Astrocyte (in vitro differentiated cells and primary cell): ENCODE measurements around the gene EN2.

Source experiments
- EZH2 ChIP-seq: IDR thresholded peaks from 2 replicates; pipeline ENCODE4 v1.6.1; 2012; ENCODE audit warnings: mild to moderate bottlenecking, low read length, inconsistent platforms; ENCODE audit not compliant: insufficient read depth
- TF ChIP-seq, protein P1 (sequence below): IDR thresholded peaks from 2 replicates; pipeline ENCODE4 v1.5.1; 2011; ENCODE audit warnings: low read depth, mild to moderate bottlenecking, inconsistent platforms, low read length, moderate library complexity; ENCODE audit not compliant: insufficient read depth

DNA sequence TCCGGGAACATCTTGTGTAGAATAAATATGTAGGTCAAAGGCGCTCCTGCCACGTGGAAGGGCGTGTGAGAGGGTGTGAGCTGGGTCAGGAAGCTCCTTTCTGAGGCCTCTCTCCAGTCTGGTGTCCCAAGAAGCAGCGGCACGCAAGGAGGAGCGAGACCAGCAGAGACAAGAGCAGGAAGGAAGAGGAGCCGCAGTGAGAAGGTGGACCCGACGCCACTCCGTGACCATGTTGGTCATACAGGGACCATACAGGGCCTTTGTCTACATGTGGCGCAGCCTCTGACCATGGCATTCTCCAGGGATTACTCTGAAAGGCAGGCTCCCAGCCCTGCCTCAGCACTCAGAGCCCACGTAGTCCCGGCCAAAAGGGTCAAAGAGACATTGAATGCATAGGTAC lies 26.2 kb upstream of the EN2 start:
- TF ChIP-seq, protein P1, sequence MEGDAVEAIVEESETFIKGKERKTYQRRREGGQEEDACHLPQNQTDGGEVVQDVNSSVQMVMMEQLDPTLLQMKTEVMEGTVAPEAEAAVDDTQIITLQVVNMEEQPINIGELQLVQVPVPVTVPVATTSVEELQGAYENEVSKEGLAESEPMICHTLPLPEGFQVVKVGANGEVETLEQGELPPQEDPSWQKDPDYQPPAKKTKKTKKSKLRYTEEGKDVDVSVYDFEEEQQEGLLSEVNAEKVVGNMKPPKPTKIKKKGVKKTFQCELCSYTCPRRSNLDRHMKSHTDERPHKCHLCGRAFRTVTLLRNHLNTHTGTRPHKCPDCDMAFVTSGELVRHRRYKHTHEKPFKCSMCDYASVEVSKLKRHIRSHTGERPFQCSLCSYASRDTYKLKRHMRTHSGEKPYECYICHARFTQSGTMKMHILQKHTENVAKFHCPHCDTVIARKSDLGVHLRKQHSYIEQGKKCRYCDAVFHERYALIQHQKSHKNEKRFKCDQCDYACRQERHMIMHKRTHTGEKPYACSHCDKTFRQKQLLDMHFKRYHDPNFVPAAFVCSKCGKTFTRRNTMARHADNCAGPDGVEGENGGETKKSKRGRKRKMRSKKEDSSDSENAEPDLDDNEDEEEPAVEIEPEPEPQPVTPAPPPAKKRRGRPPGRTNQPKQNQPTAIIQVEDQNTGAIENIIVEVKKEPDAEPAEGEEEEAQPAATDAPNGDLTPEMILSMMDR: no peak
- TF ChIP-seq EZH2: no peak
